ENCODE measurements around the gene CLGN.

- TF ChIP-seq, protein P1, sequence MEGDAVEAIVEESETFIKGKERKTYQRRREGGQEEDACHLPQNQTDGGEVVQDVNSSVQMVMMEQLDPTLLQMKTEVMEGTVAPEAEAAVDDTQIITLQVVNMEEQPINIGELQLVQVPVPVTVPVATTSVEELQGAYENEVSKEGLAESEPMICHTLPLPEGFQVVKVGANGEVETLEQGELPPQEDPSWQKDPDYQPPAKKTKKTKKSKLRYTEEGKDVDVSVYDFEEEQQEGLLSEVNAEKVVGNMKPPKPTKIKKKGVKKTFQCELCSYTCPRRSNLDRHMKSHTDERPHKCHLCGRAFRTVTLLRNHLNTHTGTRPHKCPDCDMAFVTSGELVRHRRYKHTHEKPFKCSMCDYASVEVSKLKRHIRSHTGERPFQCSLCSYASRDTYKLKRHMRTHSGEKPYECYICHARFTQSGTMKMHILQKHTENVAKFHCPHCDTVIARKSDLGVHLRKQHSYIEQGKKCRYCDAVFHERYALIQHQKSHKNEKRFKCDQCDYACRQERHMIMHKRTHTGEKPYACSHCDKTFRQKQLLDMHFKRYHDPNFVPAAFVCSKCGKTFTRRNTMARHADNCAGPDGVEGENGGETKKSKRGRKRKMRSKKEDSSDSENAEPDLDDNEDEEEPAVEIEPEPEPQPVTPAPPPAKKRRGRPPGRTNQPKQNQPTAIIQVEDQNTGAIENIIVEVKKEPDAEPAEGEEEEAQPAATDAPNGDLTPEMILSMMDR (IDR thresholded peaks at IDR 0.05) = no peak
- no peak for TF ChIP-seq POLR2A (IDR thresholded peaks at IDR 0.05)
- no peak for TF ChIP-seq POLR2AphosphoS5 (IDR thresholded peaks at IDR 0.05; ENCODE audit: insufficient read depth in 1 of 2, low read depth in 1 of 2)
Observed at GRCh38 chr4:140423106-140423505, 4.3 kb downstream of the CLGN start.

Measured in vagina (tissue), 2 donors.